ENCODE measurements around the gene MYOZ1. TPM values are rescaled to one million over a fixed set of nuclear protein-coding genes. Genes with fewer than 3 reads are reported as not detected.
"Not testable (repeated sequence)": the region's sequence is repeated elsewhere in the genome, so short reads cannot be mapped to it uniquely, and the experiment has no call there.

The MYOZ1 gene
- total RNA-seq (1 to 10 TPM in 1 of 5 donors, not detected in 4; 1.3 TPM), polyA plus RNA-seq (1 to 10 TPM in 1 of 3 donors, under 1 TPM in 2; 0.18 to 1.2 (median 0.19) TPM)
- long read RNA-seq, donor 1, result 0 reads
- long read RNA-seq, donor 2, partial matches to known transcripts, result 0 of 1 reads
- long read RNA-seq, donor 2, other reads (novel, unspliced or antisense), result 0 of 1 reads
- long read RNA-seq, donor 3, result 0 reads
- long read RNA-seq, donor 4, result 0 reads
- long read RNA-seq, donor 5, result 0 reads
- long read RNA-seq, donor 6, result 0 reads
- long read RNA-seq, donor 7, result 0 reads
- long read RNA-seq, donor 8, result 0 reads
- long read RNA-seq, donor 9, result 0 reads
- long read RNA-seq, donor 10, result 0 reads

GRCh38 chr10:73641328-73642060 is at the start of gene MYOZ1:
Gene MYOZ1 (minus strand): TSS chr10:73641474. CDS start chr10:73640017, 1,457 bp downstream.
- Histone ChIP-seq H3K4me1 (peaks cover 0 to 14% (median 4%) of the 10 kb centered on the region in 4 donors), H3K27ac (no peak within 1 kb of the TSS), H3K4me3 (no peak within 1 kb of the TSS), H3K27me3 (no peaks in the 10 kb centered on the region), H3K36me3 (no peaks in the 10 kb centered on the region), H3K9me3 (no peaks in the 10 kb centered on the region)
- WGBS, 5 donors, result 76 to 91% (median 86%) methylated on average over 8 to 9 of the region's 9 CpGs
- no peak for TF ChIP-seq POLR2AphosphoS5 (IDR thresholded peaks at IDR 0.05)
- no peak for TF ChIP-seq CTCF (IDR thresholded peaks at IDR 0.05)
- TF ChIP-seq EP300 (IDR thresholded peaks at IDR 0.05), result no peak
- TF ChIP-seq POLR2A (IDR thresholded peaks at IDR 0.05), result no peak
- no peak for DNase-seq
- intact Hi-C loops (cut with DNase I; ENCODE audit: low total_unique reads), result no loop called here

GRCh38 chr10:73690755-73691154 is 49.5 kb upstream of the MYOZ1 start:
- H3K4me1 ChIP-seq; H3K27ac ChIP-seq; H3K27me3 ChIP-seq; DNase-seq; H3K9me3 ChIP-seq; intact Hi-C loops (cut with DNase I; ENCODE audit: low total_unique reads); H3K4me3 ChIP-seq: not testable (repeated sequence)
- WGBS, 5 donors, result 92 to 97% (median 95%) methylated on average over 6 of the region's 6 CpGs
- H3K36me3 ChIP-seq, result peaks cover 0 to 31% (median 12%) of the 10 kb centered on the region in 4 donors

- H3K9me3 ChIP-seq; intact Hi-C loops (cut with DNase I; ENCODE audit: low total_unique reads); H3K27ac ChIP-seq; H3K27me3 ChIP-seq; DNase-seq; H3K4me3 ChIP-seq; H3K4me1 ChIP-seq: not testable (repeated sequence)
- WGBS, 5 donors, result 97 to 98% (median 97%) methylated on average over 8 to 28 of the region's 28 CpGs; no CpG with 5 or more reads in 1 of the 5 donors
- peaks cover 0 to 35% (median 15%) of the 10 kb centered on the region in 4 donors for H3K36me3 ChIP-seq
These were observed 48.3 kb upstream of the MYOZ1 start for GRCh38 chr10:73689596-73689995.

GRCh38 chr10:73687641-73688040 is 46.4 kb upstream of the MYOZ1 start:
- 67 to 82% (median 72%) methylated on average over 1 of the region's 1 CpG for WGBS, 5 donors
- H3K27ac ChIP-seq; H3K4me3 ChIP-seq; DNase-seq; intact Hi-C loops (cut with DNase I; ENCODE audit: low total_unique reads); H3K9me3 ChIP-seq; H3K27me3 ChIP-seq; H3K4me1 ChIP-seq: not testable (repeated sequence)
- H3K36me3 ChIP-seq, result peaks cover 0 to 26% (median 9%) of the 10 kb centered on the region in 4 donors

GRCh38 chr10:73674546-73674945 is 33.3 kb upstream of the MYOZ1 start:
- H3K4me1 ChIP-seq; H3K27me3 ChIP-seq; H3K9me3 ChIP-seq; H3K27ac ChIP-seq; H3K36me3 ChIP-seq; H3K4me3 ChIP-seq; intact Hi-C loops (cut with DNase I; ENCODE audit: low total_unique reads); DNase-seq: not testable (repeated sequence)
- WGBS, 5 donors, result 92 to 98% (median 93%) methylated on average over 7 to 10 of the region's 20 CpGs; no CpG with 5 or more reads in 2 of the 5 donors

- intact Hi-C loops (cut with DNase I; ENCODE audit: low total_unique reads); H3K27ac ChIP-seq; DNase-seq; H3K4me1 ChIP-seq; H3K36me3 ChIP-seq; H3K27me3 ChIP-seq; H3K9me3 ChIP-seq; H3K4me3 ChIP-seq: not testable (repeated sequence)
- WGBS, 5 donors, result 88 to 97% (median 94%) methylated on average over 3 to 4 of the region's 4 CpGs
These were observed 27.1 kb upstream of the MYOZ1 start for GRCh38 chr10:73668378-73668777.

- intact Hi-C loops (cut with DNase I; ENCODE audit: low total_unique reads); H3K27me3 ChIP-seq; H3K27ac ChIP-seq; DNase-seq; H3K9me3 ChIP-seq; H3K36me3 ChIP-seq; H3K4me1 ChIP-seq; H3K4me3 ChIP-seq: not testable (repeated sequence)
- WGBS, 5 donors, result 54 to 59% (median 57%) methylated on average over 3 to 4 of the region's 5 CpGs
These were observed 25.0 kb upstream of the MYOZ1 start for GRCh38 chr10:73666153-73666809.

GRCh38 chr10:73665581-73665980 is 24.3 kb upstream of the MYOZ1 start:
- H3K27ac ChIP-seq, result not testable (repeated sequence)
- WGBS, 5 donors, result 80 to 89% (median 84%) methylated on average over 3 of the region's 3 CpGs

More at GRCh38 chr10:73665581-73665980, 24.3 kb upstream of the MYOZ1 start:
- H3K27me3 ChIP-seq; H3K4me3 ChIP-seq; H3K9me3 ChIP-seq; H3K36me3 ChIP-seq; DNase-seq; intact Hi-C loops (cut with DNase I; ENCODE audit: low total_unique reads); H3K4me1 ChIP-seq: not testable (repeated sequence)

Data from stomach (tissue), 19 donors.